GM18870 (cell line): ENCODE measurements around the gene CELA2B.
"Not testable (repeated sequence)": the region's sequence is repeated elsewhere in the genome, so short reads cannot be mapped to it uniquely, and the experiment has no call there.

Experiments
- ATAC-seq: cut with Tn5 transposase; IDR thresholded peaks from one replicate; pipeline ENCODE4 v1.9.1; 2021; ENCODE audit warnings: moderate library complexity; ENCODE audit not compliant: unreplicated experiment

The CELA2B gene

DNA sequence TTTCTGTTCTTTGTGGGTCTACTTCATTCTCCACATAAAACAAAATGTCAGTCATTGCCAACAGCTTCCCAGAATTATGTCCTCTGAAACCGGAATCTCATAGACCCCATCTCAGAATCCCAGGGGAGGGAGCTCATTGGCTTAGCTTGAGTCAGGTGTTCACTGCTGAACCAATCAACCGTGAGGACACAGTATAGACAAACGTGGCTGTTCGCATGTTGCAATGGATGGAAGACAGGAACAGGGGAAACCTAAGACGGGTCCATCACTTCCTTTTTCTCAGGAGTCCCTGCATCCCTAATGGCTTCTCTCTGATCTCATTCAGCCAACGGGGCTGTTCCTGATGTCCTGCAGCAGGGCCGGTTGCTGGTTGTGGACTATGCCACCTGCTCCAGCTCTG lies 10.2 kb upstream of the CELA2B start:
- no peak for ATAC-seq

DNA sequence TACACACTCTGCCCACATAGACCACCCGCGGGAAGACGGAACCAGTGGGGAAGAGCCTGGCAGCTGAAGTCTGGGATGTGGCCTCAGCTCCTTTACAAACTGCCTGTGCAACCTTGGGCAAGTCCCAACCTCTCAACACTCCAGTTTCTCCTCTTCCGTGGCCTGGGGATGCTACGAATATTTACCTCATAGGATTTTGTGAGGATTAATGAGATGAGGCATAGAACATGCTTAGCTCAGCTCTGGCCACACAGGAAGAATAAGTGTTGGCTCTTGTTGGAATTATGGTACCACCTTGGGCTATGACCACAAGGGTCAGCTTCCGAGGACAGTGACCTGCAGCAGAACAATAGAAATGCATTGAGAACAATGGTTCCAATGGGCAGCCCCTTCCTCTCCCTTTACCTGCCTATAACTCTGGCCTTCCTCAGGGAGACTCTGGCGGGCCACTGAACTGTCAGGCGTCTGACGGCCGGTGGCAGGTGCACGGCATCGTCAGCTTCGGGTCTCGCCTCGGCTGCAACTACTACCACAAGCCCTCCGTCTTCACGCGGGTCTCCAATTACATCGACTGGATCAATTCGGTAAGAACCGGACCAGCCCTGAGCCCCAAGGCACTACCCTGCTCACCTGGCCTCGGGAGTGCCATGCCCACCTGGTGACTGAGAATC lies 8.8 kb upstream of the CELA2B start:
- not testable (repeated sequence) for ATAC-seq

DNA sequence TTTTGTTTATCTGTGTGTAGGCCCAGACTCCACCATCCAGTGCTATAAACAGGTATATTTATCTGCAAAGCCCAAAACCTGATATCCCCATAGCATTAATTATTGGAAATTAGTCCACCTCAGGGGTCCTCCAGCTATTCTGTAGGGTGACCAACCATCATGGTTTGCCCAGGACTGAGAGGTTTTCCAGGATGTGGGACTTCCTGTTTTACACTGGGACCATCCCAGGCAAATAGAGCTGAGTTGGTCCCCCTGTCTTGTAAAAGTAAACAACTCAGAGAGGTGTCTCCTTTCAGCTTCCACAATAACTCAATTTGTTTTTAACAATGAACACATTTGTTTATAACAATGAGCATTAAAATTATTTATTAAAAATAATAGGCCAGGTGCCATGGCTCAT lies 7.8 kb upstream of the CELA2B start:
- no peak for ATAC-seq

DNA sequence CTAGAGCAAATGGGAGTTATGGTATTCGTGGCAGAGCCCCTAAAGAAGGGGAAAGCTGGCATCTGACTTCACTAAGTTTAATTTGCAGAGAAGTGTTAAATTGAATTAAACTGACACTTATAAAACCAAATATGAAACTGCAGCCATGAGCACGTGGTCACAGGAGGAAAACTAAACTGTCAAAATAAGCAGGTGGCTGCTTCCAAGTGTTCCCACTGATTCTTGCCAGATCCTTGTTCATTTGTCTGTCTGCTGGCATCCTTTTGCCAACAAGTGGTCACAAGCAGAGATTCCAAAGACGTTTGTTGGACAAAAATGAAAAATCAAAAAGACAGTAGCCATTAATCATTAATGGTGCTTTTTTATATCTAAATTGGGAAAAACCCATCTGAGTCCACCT lies 6.5 kb upstream of the CELA2B start:
- ATAC-seq = no peak

DNA sequence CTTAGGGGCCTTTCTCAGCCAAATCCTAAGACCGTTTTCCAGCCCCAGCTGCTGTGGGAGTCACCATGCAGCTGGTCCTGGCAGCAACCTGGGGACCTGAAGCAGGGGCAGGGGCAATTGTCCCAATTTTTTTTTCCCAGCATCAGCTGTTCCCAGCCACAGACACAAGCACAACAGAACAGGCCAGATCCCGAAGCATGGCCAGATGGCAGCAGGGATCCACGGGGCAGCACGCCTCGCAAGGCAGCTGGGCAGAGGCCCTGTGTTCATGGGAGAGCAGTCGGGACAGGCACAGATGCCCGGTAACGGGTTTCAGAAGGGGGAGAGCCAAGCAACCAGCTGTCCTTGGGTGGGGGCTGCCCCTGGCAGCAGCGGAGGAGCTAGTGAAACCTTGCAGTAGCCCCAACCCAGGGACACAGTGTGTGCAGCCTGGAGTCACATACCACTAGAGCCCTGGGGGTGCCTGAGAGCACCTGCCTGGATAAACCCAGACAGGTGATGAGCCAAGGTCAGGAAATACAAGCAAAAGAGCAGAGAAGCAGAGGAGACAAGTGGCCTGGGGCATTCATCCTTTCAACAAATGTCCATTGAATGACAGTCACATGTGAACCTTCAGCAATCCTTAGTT lies 6.0 kb upstream of the CELA2B start:
- ATAC-seq = not testable (repeated sequence)

DNA sequence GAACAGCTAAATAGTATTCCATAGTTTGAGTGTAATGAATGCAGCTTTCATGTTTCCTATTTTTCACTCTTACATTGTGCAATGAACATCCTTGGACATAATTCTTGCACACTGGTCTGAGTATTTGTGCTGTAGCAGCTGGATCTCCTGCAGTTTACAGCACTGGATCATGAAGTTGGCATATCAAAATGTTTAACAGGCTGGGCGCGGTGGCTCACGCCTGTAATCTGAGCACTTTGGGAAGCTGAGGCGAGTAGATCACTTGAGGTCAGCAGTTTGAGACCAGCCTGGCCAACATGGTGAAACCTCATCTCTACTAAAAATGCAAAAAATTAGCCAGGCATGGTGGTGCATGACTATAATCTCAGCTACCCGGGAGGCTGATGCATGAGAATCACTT lies 4.8 kb upstream of the CELA2B start:
- not testable (repeated sequence) for ATAC-seq

DNA sequence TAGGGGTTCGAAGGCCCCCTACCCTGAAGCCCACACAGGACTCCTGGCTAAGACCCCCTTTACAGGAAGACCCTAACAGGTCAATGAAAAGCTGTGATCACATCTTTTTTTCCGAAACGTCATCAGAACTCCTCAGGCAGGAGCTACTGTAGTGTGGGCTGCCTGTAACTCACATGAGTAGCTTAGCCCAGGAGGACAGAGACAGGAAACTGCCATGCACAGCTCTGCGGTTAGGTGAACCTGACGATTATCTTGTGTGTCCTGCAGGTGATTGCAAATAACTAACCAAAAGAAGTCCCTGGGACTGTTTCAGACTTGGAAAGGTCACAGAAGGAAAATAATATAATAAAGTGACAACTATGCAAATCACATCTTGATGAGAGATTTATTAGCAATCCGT lies 4.2 kb upstream of the CELA2B start:
- ATAC-seq = not testable (repeated sequence)

DNA sequence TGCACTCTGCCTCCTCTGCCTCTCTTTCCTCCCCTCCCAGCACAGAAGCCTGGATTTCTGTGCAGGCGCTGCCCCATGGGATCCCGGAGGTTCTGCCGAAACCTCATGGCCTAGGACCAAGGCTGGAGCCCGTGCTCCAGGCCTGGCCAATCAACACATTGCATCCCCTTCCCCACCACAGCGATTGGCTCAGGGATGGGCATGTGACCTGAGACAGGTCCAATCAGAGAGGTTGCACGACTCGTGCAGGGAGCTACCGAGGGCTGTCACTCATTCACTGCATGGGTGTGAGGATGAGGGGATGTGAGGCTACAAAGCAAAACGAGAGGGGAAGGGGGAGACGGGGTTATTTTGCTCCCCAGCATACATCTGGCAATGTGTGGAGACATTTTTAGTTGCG lies 3.3 kb upstream of the CELA2B start:
- no peak for ATAC-seq

DNA sequence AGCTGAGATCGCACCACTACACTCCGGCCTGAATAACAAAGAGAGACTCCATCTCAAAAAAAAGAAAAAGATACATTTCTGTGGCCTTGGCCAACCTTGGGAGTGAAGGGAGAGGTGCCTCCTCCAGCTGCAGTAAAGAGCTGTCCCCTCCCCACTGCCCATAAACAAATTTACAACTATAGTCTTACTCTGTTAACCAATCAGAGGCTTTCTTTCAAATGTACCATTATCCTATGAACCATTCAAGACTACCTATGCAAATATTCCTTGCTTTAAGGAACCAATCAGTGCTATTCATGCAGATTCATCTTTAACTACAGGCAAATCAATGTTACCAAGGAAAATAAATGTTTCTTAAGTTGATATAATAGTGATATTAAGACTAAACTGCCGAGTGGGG lies 1.0 kb downstream of the CELA2B start:
- no peak for ATAC-seq

DNA sequence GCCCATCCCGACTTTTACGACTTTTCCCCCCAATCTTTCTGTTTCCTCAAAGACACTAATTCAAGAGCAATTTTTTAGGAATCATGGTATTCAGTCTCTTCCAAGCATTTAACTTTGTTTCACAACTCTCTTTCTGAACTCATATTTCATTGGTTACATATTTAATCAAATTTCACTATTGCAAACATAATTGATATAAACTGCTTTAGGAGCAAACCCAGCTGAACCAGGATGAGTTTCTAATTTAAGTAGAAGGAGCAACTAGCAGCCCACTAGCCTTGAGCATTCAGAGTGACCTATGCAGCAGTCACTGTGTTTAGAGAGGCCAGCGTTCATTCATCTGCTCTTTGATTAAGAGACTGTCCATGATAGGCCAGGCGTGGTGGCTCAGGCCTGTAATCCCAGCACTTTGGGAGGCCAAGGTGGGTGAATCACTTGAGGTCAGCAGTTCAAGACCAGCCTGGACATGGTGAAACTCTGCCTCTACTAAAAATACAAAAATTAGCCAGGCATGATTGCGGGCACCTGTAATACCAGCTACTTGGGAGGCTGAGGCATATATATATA lies 1.8 kb downstream of the CELA2B start:
- ATAC-seq = no peak

DNA sequence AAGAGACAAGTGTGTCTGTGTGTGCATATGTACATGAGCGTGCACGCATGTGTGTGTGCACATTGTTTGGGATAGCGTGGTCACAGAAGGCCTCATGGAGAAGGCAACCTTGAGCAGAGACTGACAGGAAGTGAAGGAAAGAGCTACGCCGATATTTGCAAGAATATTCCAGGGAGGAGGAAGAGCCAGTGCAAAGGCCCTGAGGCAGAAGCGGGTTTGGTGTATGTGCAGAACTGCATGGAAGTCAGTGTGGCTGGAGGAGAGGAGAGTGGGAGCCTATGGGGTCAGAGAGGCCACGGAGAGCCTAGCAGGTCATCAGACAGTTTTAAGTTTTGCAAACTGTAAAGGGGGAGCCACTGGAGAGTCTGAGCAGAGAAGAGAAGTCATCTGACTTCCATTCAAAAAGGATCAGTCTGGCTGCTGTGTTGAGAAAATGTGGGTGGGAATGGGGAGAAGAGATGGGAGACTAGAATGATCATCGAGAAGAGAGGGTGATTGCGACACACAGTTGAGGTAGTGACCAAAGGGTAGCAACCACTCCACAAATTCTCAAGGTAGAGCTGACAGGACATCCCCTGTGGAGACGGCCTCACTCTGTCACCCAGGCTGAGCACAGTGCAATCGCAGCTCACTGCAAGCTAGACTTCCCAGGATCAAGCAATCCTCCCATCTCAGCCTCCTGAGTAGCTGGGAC lies 3.9 kb downstream of the CELA2B start:
- ATAC-seq = no peak

DNA sequence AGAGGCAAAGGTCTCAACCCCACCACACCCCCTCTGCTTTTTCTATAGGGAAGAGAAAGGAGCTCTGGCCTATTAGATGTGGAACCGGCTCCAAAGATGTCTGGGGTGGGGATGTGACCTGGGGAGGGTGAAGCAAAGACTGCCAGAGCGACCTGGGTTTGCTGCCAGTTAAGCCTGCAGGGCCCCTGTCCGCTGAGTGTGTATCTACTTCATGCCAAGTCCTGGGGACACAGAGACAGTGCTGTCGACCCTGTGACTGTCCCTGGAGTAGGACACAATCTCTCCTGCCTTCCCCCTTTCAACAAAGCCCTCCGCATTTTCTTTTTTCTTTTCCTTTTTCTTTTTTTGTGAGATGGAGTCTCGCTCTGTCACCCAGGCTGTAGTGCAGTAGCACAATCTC lies 6.6 kb downstream of the CELA2B start:
- not testable (repeated sequence) for ATAC-seq

DNA sequence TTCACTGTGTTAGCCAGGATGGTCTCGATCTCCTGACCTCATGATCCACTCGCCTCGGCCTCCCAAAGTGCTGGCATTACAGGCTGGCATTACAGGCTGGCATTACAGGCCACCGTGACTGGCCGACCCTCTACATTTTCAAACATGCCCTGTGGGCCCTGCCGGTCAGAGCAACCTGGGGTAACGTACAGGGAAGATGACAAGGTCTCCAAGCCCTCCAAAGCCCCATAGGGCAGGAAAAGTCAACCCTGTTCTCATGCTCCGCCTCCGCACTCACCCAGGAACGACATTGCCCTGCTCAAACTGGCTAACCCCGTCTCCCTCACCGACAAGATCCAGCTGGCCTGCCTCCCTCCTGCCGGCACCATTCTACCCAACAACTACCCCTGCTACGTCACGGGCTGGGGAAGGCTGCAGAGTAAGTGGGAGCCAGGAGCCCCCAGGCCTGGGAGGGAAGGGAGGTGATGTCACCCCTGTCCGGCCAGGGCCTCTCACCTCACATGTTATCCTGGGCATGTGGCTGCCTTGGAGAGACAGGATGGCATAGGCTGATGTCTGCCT lies 7.2 kb downstream of the CELA2B start:
- ATAC-seq = not testable (repeated sequence)

DNA sequence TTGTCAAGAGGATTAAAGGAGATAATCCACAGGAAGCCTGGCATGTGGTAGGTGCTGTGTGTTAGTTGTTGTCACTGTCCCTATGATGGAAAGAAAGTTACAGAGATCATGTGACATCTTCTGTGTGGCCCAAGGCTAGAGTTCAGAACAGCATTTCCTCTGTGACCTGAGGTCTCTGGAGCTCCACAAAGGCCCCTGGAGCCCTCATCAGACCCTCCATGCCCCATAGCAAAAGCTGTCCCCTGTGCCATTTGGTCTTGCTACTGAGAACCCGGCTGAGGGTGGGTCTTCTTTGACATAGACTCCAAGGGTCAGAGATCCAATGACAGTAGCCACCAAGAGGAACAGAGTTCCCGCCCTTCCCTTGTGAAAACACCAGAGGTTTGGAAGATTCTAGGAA lies 8.1 kb downstream of the CELA2B start:
- no peak for ATAC-seq

DNA sequence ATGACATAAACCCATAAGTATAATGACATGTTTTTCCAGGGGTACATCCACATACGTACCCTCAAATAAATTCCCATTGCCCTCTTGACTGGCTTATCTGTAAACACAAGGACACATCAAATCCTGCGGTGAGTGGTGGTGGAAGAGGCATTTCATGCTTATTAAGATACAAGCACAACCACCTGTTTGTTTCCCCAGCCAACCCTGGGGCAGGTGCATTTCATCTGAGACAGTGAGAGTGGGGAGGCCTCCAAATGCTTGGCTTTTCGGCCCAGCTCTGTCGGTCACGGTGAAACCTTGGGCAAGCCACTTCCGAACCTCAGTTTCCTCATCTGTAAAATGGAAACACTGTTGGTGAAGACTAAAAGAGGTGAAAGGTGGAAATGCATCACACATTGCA lies 8.5 kb downstream of the CELA2B start:
- not testable (repeated sequence) for ATAC-seq

DNA sequence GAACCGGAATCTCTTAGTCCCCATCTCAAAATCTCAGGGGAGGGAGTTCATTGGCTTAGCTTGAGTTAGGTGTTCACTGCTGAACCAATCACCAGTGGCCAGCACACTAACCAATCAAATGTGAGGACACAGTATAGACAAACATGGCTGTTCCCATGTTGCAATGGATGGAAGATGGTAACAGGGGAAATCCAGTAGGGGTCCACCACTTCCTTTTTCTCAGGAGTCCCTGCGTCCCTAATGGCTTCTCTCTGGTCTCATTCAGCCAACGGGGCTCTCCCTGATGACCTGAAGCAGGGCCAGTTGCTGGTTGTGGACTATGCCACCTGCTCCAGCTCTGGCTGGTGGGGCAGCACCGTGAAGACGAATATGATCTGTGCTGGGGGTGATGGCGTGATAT lies 9.7 kb downstream of the CELA2B start:
- ATAC-seq = no peak

DNA sequence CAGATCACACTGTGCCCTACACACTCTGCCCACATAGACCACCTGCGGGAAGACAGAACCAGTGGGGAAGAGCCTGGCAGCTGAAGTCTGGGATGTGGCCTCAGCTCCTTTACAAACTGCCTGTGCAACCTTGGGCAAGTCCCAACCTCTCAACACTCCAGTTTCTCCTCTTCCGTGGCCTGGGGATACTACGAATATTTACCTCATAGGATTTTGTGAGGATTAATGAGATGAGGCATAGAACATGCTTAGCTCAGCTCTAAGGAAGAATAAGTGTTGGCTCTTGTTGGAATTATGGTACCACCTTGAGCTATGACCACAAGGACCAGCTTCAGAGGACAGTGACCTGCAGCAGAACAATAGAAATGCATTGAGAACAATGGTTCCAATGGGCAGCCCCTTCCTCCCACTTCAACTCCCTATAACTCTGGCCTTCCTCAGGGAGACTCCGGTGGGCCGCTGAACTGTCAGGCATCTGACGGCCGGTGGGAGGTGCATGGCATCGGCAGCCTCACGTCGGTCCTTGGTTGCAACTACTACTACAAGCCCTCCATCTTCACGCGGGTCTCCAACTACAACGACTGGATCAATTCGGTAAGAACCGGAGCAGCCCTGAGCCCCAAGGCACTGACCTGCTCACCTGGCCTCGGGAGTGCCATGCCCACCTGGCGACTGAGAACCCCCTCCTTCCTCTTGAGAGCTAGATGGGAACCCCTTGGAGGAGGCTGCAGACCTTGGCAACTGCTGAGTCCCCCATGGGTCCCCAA lies 11.1 kb downstream of the CELA2B start:
- not testable (repeated sequence) for ATAC-seq

DNA sequence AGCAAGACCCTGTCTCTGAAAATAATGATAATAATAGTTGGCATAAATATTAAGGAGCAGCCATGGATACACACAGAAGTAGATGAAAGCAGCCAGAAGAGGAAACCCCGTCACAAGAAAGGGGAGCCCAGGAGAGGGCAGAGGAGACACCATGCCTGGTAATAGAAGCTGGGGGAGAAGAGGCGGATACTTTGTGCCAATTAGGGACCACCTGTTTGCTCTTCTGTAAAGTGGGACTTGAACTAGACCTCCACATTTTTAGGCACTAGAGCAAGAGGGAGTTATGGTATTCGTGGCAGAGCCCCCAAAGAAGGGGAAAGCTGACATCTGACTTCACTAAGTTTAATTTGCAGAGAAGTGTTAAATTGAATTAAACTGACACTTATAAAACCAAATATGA lies 12.5 kb downstream of the CELA2B start:
- no peak for ATAC-seq

DNA sequence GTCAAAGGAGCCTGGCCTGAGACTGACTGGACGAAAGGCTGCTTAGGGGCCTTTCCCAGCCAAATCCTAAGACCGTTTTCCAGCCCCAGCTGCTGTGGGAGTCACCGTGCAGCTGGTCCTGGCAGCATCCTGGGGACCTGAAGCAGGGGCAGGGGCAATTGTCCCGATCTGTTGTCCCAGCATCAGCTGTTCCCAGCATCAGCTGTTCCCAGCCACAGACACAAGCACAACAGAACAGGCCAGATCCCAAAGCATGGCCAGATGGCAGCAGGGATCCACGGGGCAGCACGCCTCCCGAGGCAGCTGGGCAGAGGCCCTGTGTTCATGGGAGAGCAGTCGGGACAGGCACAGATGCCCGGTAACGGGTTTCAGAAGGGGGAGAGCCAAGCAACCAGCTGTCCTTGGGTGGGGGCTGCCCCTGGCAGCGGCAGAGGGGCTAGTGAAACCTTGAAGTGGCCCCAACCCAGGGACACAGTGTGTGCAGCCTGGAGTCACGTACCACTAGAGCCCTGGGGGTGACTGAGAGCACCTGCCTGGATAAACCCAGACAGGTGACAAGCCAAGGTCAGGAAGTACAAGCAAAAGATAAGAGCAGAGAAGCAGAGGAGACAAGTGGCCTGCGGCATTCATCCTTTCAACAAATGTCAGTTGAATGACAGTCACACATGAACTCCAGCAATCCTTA lies 13.3 kb downstream of the CELA2B start:
- no peak for ATAC-seq

DNA sequence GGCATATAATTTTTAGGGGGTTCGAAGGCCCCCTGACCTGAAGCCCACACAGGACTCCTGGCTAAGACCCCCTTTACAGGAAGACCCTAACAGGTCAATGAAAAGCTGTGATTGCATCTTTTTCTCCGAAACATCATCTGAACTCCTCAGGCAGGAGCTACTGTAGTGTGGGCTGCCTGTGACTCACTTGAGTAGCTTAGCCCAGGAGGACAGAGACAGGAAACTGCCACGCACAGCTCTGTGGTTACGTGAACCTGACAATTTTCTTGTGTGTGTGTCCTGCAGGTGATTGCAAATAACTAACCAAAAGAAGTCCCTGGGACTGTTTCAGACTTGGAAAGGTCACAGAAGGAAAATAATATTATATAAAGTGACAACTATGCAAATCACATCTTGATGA lies 15.1 kb downstream of the CELA2B start:
- not testable (repeated sequence) for ATAC-seq
